ENCODE data around the gene AP1S1. TPM values are rescaled to one million over a fixed set of nuclear protein-coding genes. Genes with fewer than 3 reads are reported as not detected.
A peak's percentile ranks its signal among the peaks of the same experiment; 100 is the strongest.

The AP1S1 gene
- total and polyA plus RNA-seq, 9 of the 15 experiments (the other 6 are each of a cell fraction or from before 2014, with no cell fraction given), result 4.4 to 149 (median 89.4) TPM

DNA sequence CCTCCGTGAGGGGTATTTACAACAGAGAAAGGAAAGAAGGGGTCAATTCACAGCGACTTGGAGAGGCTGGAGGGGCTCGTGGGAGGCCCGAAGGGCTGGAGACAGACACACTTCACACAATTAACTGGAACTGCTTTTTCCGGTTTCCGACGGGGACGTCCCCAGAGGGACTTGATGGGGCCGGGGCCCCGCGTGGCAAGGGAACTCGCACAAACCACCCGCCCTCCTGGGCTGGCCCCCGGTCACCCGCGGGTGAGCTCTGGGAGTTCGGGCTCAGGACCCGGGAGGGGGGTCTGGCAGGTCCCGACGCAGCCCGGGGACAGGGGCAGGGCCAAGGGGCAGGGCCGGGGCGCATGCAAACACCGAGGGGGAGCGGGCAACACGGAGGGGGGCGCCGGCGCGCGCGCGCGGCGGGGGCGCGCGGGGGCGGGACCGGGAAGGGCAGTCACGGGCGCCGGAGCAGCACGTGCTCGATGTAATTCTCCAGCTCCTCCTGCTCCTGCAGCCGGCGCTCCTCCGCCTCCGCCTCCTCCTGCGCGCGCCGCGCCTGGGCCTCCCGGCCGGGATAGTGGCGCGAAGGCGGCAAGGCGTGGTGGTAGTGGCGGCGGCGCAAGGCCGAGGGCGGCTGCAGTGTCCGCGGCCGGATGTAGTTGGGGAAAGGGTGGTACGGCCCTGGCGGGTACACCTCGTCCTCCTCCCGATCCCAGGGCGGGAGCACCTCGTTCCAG, 8.4 kb downstream of the AP1S1 start (continued):
- TF ChIP-seq, protein P1, sequence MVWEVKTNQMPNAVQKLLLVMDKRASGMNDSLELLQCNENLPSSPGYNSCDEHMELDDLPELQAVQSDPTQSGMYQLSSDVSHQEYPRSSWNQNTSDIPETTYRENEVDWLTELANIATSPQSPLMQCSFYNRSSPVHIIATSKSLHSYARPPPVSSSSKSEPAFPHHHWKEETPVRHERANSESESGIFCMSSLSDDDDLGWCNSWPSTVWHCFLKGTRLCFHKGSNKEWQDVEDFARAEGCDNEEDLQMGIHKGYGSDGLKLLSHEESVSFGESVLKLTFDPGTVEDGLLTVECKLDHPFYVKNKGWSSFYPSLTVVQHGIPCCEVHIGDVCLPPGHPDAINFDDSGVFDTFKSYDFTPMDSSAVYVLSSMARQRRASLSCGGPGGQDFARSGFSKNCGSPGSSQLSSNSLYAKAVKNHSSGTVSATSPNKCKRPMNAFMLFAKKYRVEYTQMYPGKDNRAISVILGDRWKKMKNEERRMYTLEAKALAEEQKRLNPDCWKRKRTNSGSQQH (CRISPR knock-in tag; IDR thresholded peaks at IDR 0.05), result no peak
- TF ChIP-seq, protein P2, sequence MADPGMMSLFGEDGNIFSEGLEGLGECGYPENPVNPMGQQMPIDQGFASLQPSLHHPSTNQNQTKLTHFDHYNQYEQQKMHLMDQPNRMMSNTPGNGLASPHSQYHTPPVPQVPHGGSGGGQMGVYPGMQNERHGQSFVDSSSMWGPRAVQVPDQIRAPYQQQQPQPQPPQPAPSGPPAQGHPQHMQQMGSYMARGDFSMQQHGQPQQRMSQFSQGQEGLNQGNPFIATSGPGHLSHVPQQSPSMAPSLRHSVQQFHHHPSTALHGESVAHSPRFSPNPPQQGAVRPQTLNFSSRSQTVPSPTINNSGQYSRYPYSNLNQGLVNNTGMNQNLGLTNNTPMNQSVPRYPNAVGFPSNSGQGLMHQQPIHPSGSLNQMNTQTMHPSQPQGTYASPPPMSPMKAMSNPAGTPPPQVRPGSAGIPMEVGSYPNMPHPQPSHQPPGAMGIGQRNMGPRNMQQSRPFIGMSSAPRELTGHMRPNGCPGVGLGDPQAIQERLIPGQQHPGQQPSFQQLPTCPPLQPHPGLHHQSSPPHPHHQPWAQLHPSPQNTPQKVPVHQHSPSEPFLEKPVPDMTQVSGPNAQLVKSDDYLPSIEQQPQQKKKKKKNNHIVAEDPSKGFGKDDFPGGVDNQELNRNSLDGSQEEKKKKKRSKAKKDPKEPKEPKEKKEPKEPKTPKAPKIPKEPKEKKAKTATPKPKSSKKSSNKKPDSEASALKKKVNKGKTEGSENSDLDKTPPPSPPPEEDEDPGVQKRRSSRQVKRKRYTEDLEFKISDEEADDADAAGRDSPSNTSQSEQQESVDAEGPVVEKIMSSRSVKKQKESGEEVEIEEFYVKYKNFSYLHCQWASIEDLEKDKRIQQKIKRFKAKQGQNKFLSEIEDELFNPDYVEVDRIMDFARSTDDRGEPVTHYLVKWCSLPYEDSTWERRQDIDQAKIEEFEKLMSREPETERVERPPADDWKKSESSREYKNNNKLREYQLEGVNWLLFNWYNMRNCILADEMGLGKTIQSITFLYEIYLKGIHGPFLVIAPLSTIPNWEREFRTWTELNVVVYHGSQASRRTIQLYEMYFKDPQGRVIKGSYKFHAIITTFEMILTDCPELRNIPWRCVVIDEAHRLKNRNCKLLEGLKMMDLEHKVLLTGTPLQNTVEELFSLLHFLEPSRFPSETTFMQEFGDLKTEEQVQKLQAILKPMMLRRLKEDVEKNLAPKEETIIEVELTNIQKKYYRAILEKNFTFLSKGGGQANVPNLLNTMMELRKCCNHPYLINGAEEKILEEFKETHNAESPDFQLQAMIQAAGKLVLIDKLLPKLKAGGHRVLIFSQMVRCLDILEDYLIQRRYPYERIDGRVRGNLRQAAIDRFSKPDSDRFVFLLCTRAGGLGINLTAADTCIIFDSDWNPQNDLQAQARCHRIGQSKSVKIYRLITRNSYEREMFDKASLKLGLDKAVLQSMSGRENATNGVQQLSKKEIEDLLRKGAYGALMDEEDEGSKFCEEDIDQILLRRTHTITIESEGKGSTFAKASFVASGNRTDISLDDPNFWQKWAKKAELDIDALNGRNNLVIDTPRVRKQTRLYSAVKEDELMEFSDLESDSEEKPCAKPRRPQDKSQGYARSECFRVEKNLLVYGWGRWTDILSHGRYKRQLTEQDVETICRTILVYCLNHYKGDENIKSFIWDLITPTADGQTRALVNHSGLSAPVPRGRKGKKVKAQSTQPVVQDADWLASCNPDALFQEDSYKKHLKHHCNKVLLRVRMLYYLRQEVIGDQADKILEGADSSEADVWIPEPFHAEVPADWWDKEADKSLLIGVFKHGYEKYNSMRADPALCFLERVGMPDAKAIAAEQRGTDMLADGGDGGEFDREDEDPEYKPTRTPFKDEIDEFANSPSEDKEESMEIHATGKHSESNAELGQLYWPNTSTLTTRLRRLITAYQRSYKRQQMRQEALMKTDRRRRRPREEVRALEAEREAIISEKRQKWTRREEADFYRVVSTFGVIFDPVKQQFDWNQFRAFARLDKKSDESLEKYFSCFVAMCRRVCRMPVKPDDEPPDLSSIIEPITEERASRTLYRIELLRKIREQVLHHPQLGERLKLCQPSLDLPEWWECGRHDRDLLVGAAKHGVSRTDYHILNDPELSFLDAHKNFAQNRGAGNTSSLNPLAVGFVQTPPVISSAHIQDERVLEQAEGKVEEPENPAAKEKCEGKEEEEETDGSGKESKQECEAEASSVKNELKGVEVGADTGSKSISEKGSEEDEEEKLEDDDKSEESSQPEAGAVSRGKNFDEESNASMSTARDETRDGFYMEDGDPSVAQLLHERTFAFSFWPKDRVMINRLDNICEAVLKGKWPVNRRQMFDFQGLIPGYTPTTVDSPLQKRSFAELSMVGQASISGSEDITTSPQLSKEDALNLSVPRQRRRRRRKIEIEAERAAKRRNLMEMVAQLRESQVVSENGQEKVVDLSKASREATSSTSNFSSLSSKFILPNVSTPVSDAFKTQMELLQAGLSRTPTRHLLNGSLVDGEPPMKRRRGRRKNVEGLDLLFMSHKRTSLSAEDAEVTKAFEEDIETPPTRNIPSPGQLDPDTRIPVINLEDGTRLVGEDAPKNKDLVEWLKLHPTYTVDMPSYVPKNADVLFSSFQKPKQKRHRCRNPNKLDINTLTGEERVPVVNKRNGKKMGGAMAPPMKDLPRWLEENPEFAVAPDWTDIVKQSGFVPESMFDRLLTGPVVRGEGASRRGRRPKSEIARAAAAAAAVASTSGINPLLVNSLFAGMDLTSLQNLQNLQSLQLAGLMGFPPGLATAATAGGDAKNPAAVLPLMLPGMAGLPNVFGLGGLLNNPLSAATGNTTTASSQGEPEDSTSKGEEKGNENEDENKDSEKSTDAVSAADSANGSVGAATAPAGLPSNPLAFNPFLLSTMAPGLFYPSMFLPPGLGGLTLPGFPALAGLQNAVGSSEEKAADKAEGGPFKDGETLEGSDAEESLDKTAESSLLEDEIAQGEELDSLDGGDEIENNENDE (IDR thresholded peaks at IDR 0.05; ENCODE audit: low read depth, low read length), result no peak
- TF ChIP-seq, protein P3, sequence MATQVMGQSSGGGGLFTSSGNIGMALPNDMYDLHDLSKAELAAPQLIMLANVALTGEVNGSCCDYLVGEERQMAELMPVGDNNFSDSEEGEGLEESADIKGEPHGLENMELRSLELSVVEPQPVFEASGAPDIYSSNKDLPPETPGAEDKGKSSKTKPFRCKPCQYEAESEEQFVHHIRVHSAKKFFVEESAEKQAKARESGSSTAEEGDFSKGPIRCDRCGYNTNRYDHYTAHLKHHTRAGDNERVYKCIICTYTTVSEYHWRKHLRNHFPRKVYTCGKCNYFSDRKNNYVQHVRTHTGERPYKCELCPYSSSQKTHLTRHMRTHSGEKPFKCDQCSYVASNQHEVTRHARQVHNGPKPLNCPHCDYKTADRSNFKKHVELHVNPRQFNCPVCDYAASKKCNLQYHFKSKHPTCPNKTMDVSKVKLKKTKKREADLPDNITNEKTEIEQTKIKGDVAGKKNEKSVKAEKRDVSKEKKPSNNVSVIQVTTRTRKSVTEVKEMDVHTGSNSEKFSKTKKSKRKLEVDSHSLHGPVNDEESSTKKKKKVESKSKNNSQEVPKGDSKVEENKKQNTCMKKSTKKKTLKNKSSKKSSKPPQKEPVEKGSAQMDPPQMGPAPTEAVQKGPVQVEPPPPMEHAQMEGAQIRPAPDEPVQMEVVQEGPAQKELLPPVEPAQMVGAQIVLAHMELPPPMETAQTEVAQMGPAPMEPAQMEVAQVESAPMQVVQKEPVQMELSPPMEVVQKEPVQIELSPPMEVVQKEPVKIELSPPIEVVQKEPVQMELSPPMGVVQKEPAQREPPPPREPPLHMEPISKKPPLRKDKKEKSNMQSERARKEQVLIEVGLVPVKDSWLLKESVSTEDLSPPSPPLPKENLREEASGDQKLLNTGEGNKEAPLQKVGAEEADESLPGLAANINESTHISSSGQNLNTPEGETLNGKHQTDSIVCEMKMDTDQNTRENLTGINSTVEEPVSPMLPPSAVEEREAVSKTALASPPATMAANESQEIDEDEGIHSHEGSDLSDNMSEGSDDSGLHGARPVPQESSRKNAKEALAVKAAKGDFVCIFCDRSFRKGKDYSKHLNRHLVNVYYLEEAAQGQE (IDR thresholded peaks at IDR 0.05; ENCODE audit: borderline replicate concordance), result 0 out of 2 replicates have a peak, but pooled peaks have one; percentile 3
- TF ChIP-seq, protein P3 (CRISPR knock-in tag; IDR thresholded peaks at IDR 0.05; ENCODE audit: low read depth), result no peak
